Astrocyte (in vitro differentiated cells and primary cell): ENCODE results near the gene IGFN1. TPM values are rescaled to one million over a fixed set of nuclear protein-coding genes. Genes with fewer than 3 reads are reported as not detected.
A peak's percentile ranks its signal among the peaks of the same experiment; 100 is the strongest.

Experiments used
- DNase-seq: peaks from one replicate; pipeline ENCODE4 v3.0.0-alpha.2; 2010; ENCODE audit warnings: low read depth
- FAIRE-seq: peaks from 2 replicates; lab custom pipeline; 2011; peaks lifted over from hg19 to GRCh38; lab: Jason Lieb, UNC
- H2AFZ ChIP-seq: 2 replicates; pipeline ENCODE4 v1.6.0; 2012; ENCODE audit warnings: low read depth, low read length, inconsistent platforms
- H3K27ac ChIP-seq: 2 replicates; pipeline ENCODE4 v1.5.1; 2011; ENCODE audit warnings: low read depth, low read length, inconsistent platforms
- H3K27me3 ChIP-seq: 2 replicates; pipeline ENCODE4 v1.6.0; 2011; ENCODE audit warnings: low read length, inconsistent platforms; ENCODE audit not compliant: insufficient read depth
- H3K36me3 ChIP-seq: 2 replicates; pipeline ENCODE4 v1.5.1; 2011; ENCODE audit warnings: low read length, inconsistent platforms; ENCODE audit not compliant: insufficient read depth
- H3K4me1 ChIP-seq: 2 replicates; pipeline ENCODE4 v1.5.1; 2011; ENCODE audit warnings: low read length, inconsistent platforms; ENCODE audit not compliant: insufficient read depth
- H3K4me2 ChIP-seq: 2 replicates; pipeline ENCODE4 v1.6.0; 2012; ENCODE audit warnings: low read length, inconsistent platforms
- H3K4me3 ChIP-seq: 2 replicates; pipeline ENCODE4 v1.5.1; 2011; ENCODE audit warnings: low read depth, mild to moderate bottlenecking, low read length, inconsistent platforms; ENCODE audit not compliant: insufficient read depth
- H3K79me2 ChIP-seq: 2 replicates; pipeline ENCODE4 v1.6.0; 2012; ENCODE audit warnings: mild to moderate bottlenecking, low read length, inconsistent platforms; ENCODE audit not compliant: insufficient read depth
- H3K9ac ChIP-seq: 2 replicates; pipeline ENCODE4 v1.6.0; 2012; ENCODE audit warnings: mild to moderate bottlenecking, low read length, inconsistent platforms
- H3K9me3 ChIP-seq: 2 replicates; pipeline ENCODE4 v1.5.1; 2012; ENCODE audit warnings: low read depth, mild to moderate bottlenecking, low read length, inconsistent platforms; ENCODE audit not compliant: insufficient read depth
- H4K20me1 ChIP-seq: 2 replicates; pipeline ENCODE4 v1.6.0; 2012; ENCODE audit warnings: low read length, inconsistent platforms; ENCODE audit not compliant: insufficient read depth
- H3K27ac Mint-ChIP-seq: one replicate; pipeline ENCODE4 v1.8.0; 2021; ENCODE audit warnings: mild to moderate bottlenecking, mixed read lengths; ENCODE audit not compliant: unreplicated experiment
- H3K27me3 Mint-ChIP-seq: one replicate; pipeline ENCODE4 v1.8.0; 2021; ENCODE audit warnings: low read depth, mixed read lengths; ENCODE audit not compliant: unreplicated experiment
- H3K36me3 Mint-ChIP-seq: one replicate; pipeline ENCODE4 v1.8.0; 2021; ENCODE audit warnings: low read depth, mixed read lengths; ENCODE audit not compliant: unreplicated experiment
- H3K4me1 Mint-ChIP-seq: one replicate; pipeline ENCODE4 v1.8.0; 2021; ENCODE audit warnings: low read depth, mixed read lengths; ENCODE audit not compliant: unreplicated experiment
- H3K4me3 Mint-ChIP-seq: one replicate; pipeline ENCODE4 v1.8.0; 2021; ENCODE audit warnings: mild to moderate bottlenecking, moderate library complexity, mixed read lengths; ENCODE audit not compliant: unreplicated experiment
- H3K9me3 Mint-ChIP-seq: one replicate; pipeline ENCODE4 v1.8.0; 2021; ENCODE audit warnings: mild to moderate bottlenecking, mixed read lengths; ENCODE audit not compliant: unreplicated experiment
- CTCF ChIP-seq: IDR thresholded peaks from 2 replicates; pipeline ENCODE4 v1.5.1; 2011; ENCODE audit warnings: low read depth, mild to moderate bottlenecking, inconsistent platforms, low read length, moderate library complexity; ENCODE audit not compliant: insufficient read depth
- EZH2 ChIP-seq: IDR thresholded peaks from 2 replicates; pipeline ENCODE4 v1.6.1; 2012; ENCODE audit warnings: mild to moderate bottlenecking, low read length, inconsistent platforms; ENCODE audit not compliant: insufficient read depth
- total RNA-seq: library from RNA; stranded (reverse); gene quantifications from 2 replicates; pipeline ENCODE4 v1.2.1, GENCODE V29; 2021

Gene IGFN1
- total RNA-seq, 1 donor from 2014 or later, result 0.02 TPM

- Histone ChIP-seq H3K4me1 (peaks cover 3% of the 10 kb centered on the region), H3K4me3 (peak overlapping the region; percentile 67), H3K79me2 (no peaks in the 10 kb centered on the region), H3K27me3 (peaks cover 3% of the 10 kb centered on the region), H3K27ac (no peak overlapping the region), H3K36me3 (no peaks in the 10 kb centered on the region), H4K20me1 (no peaks in the 10 kb centered on the region), H3K4me2 (peak overlapping the region; percentile 94), H3K9ac (peak overlapping the region; percentile 75), H3K9me3 (no peaks in the 10 kb centered on the region), H2AFZ (peak overlapping the region; percentile 96)
- Mint-ChIP-seq H3K27ac (peak overlapping the region; percentile 94), H3K36me3 (peaks cover 2% of the 10 kb centered on the region), H3K4me1 (peaks cover 3% of the 10 kb centered on the region), H3K4me3 (peak overlapping the region; percentile 82), H3K9me3 (peaks cover 1% of the 10 kb centered on the region), H3K27me3 (peaks cover 12% of the 10 kb centered on the region)
- TF ChIP-seq CTCF (peak; percentile 2), EZH2 (no peak)
- FAIRE-seq, result no peak
- DNase-seq, result no peak
Observed at GRCh38 chr1:201171063-201172036, 19.3 kb upstream of the IGFN1 start.

GRCh38 chr1:201172326-201172725 lies 18.3 kb upstream of the IGFN1 start:
- Mint-ChIP-seq H3K9me3 (peaks cover 1% of the 10 kb centered on the region), H3K36me3 (peaks cover 2% of the 10 kb centered on the region), H3K27ac (no peak overlapping the region), H3K4me1 (peaks cover 3% of the 10 kb centered on the region), H3K4me3 (no peak overlapping the region), H3K27me3 (peaks cover 22% of the 10 kb centered on the region)
- Histone ChIP-seq H2AFZ (no peak overlapping the region), H3K4me2 (no peak overlapping the region), H3K27me3 (peaks cover 6% of the 10 kb centered on the region), H3K9ac (no peak overlapping the region), H3K9me3 (no peaks in the 10 kb centered on the region), H3K27ac (no peak overlapping the region), H4K20me1 (no peaks in the 10 kb centered on the region), H3K36me3 (no peaks in the 10 kb centered on the region), H3K4me1 (peaks cover 3% of the 10 kb centered on the region), H3K4me3 (no peak overlapping the region), H3K79me2 (no peaks in the 10 kb centered on the region)
- no peak for TF ChIP-seq CTCF
- DNase-seq (no peak), FAIRE-seq (no peak)
